ENCODE results near the gene GSTM2. TPM values are rescaled to one million over a fixed set of nuclear protein-coding genes. Genes with fewer than 3 reads are reported as not detected.
"Not testable (repeated sequence)": the region's sequence is repeated elsewhere in the genome, so short reads cannot be mapped to it uniquely, and the experiment has no call there.

The GSTM2 gene
- total and polyA plus RNA-seq, 2 of the 4 experiments (the other 2 are of a cell fraction) = 10.2 to 85.5 TPM

- H4K20me1 ChIP-seq (ENCODE audit: insufficient read depth, low read length); H4K91ac ChIP-seq (ENCODE audit: insufficient read depth, low read depth, low read length); DNase-seq; ATAC-seq (ENCODE audit: low read depth); H3K9me1 ChIP-seq (ENCODE audit: insufficient read depth, low read length); H3K4me3 ChIP-seq (ENCODE audit: insufficient read depth, low read depth, low read length); H3K56ac ChIP-seq (ENCODE audit: extremely low read depth, insufficient read depth, low read length); H2AFZ ChIP-seq (replicated peaks; ENCODE audit: low read length, poor library complexity); H3K9ac ChIP-seq (ENCODE audit: low read depth, low read length); H3K4me1 ChIP-seq (ENCODE audit: control insufficient read depth, insufficient read depth, low read length); H3K18ac ChIP-seq (ENCODE audit: low read depth, low read length); BruUV-seq (replicated peaks); H2AK5ac ChIP-seq (ENCODE audit: low read depth, low read length); H3K9me3 ChIP-seq (ENCODE audit: control insufficient read depth, insufficient read depth, low read length); H3K27ac ChIP-seq (ENCODE audit: insufficient read depth, low read length); H4K5ac ChIP-seq (ENCODE audit: low read depth, low read length); POLR2A ChIA-PET (ENCODE audit: unreplicated experiment); H3K27me3 ChIP-seq (ENCODE audit: control insufficient read depth, insufficient read depth, low read length); H2BK120ac ChIP-seq (ENCODE audit: low read depth, low read length); H3K4me2 ChIP-seq (ENCODE audit: low read depth, low read length); H2BK20ac ChIP-seq (ENCODE audit: low read depth, low read length); H2BK5ac ChIP-seq (ENCODE audit: low read depth, low read length, poor library complexity, severe bottlenecking); H4K8ac ChIP-seq (ENCODE audit: low read depth in 2 of 2, low read length in 2 of 2); H2BK15ac ChIP-seq (ENCODE audit: low read depth, low read length); intact Hi-C loops (cut with micrococcal nuclease); in situ Hi-C loops (cut with MboI; ENCODE audit: low sequenced_read_pairs); H3K4ac ChIP-seq (ENCODE audit: low read depth, low read length); dilution Hi-C loops (cut with HindIII; ENCODE audit: low sequenced_read_pairs, unreplicated experiment); H3K23ac ChIP-seq (ENCODE audit: low read depth, low read length); H2AK9ac ChIP-seq (replicated peaks; ENCODE audit: low read depth, low read length, poor library complexity); H3K14ac ChIP-seq (replicated peaks; ENCODE audit: low read depth, low read length): not testable (repeated sequence)
- 100% methylated on average over 1 of the region's 5 CpGs; no CpG with 5 or more reads in 1 of the 2 experiments for WGBS, 2 experiments (ENCODE audit: extremely low coverage in 2 of 2, insufficient read length in 1 of 2)
- peaks cover 11% of the 10 kb centered on the region for H3K36me3 ChIP-seq (ENCODE audit: control insufficient read depth, insufficient read depth, low read length)
- CTCF ChIA-PET = interaction anchor here (0.6 kb wide), 1 partner anchor 104 kb away, joined by 3 read pairs; no protein-coding TSS in a partner anchor
- H3K79me1 ChIP-seq (ENCODE audit: low read depth in 1 of 2, low read length in 2 of 2) = peaks cover 5 to 14% of the 10 kb centered on the region in 2 experiments; a peak in 2 of 4 replicates
Measured at GRCh38 chr1:109669949-109670302, 2.1 kb downstream of the GSTM2 start.
